Measurements from ENCODE around the gene GRP. TPM values are rescaled to one million over a fixed set of nuclear protein-coding genes. Genes with fewer than 3 reads are reported as not detected.

GRP gene
- total RNA-seq, 3 donors from 2014 or later (not counting 1 experiment from before 2014, with no cell fraction given): not detected

- H3K4me3 Mint-ChIP-seq: peak overlapping the region; percentile 21
- H3K4me1 ChIP-seq (ENCODE audit: control insufficient read depth, insufficient read depth, low read length): peaks cover 15% of the 10 kb centered on the region
Observed at GRCh38 chr18:59266886-59267502, 47.0 kb downstream of the GRP start.

GRCh38 chr18:59267503-59268126 is 47.7 kb downstream of the GRP start:
- peaks cover 6 to 12% of the 10 kb centered on the region in 2 donors for H3K4me1 Mint-ChIP-seq
- no peak overlapping the region for H3K27ac Mint-ChIP-seq
- no peak for DNase-seq
- no peak for ATAC-seq
- H3K4me3 Mint-ChIP-seq: peak overlapping the region; percentile 21
- 4% methylated on average over 41 of the region's 41 CpGs for WGBS (ENCODE audit: insufficient coverage)
- no peaks in the 10 kb centered on the region for H3K36me3 ChIP-seq (ENCODE audit: control insufficient read depth, insufficient read depth, low read length)
- TF ChIP-seq CTCF (IDR thresholded peaks at IDR 0.05): no peak
- H3K9me3 ChIP-seq (ENCODE audit: control insufficient read depth, insufficient read depth, low read length): no peaks in the 10 kb centered on the region
- H3K9me3 Mint-ChIP-seq: no peaks in the 10 kb centered on the region
- peaks cover 64 to 76% of the 10 kb centered on the region in 2 donors for H3K27me3 Mint-ChIP-seq (ENCODE audit: low read depth in 2 of 2)
- no peak overlapping the region for H3K27ac ChIP-seq (ENCODE audit: low read length)
- no peak overlapping the region for H3K4me3 ChIP-seq (ENCODE audit: low read length)
- peaks cover 70% of the 10 kb centered on the region for H3K27me3 ChIP-seq (ENCODE audit: control insufficient read depth, insufficient read depth, low read length)
- peaks cover 18% of the 10 kb centered on the region for H3K4me1 ChIP-seq (ENCODE audit: control insufficient read depth, insufficient read depth, low read length)
- no peaks in the 10 kb centered on the region for H3K36me3 Mint-ChIP-seq
- intact Hi-C loops (cut with micrococcal nuclease): no loop called here

More at GRCh38 chr18:59266886-59267502, 47.0 kb downstream of the GRP start:
- no peak for ATAC-seq
- no peak for DNase-seq
- Histone ChIP-seq H3K9me3 (ENCODE audit: control insufficient read depth, insufficient read depth, low read length) (no peaks in the 10 kb centered on the region), H3K36me3 (ENCODE audit: control insufficient read depth, insufficient read depth, low read length) (no peaks in the 10 kb centered on the region), H3K4me3 (ENCODE audit: low read length) (no peak overlapping the region), H3K27ac (ENCODE audit: low read length) (no peak overlapping the region), H3K27me3 (ENCODE audit: control insufficient read depth, insufficient read depth, low read length) (peaks cover 68% of the 10 kb centered on the region)
- peaks cover 6 to 12% of the 10 kb centered on the region in 2 donors for H3K4me1 Mint-ChIP-seq
- no peaks in the 10 kb centered on the region for H3K36me3 Mint-ChIP-seq
- intact Hi-C loops (cut with micrococcal nuclease): no loop called here
- peaks cover 64 to 76% of the 10 kb centered on the region in 2 donors for H3K27me3 Mint-ChIP-seq (ENCODE audit: low read depth in 2 of 2)
- TF ChIP-seq CTCF (IDR thresholded peaks at IDR 0.05): no peak
- H3K27ac Mint-ChIP-seq: no peak overlapping the region
- no peaks in the 10 kb centered on the region for H3K9me3 Mint-ChIP-seq
- 20% methylated on average over 9 of the region's 10 CpGs for WGBS (ENCODE audit: insufficient coverage)

- Mint-ChIP-seq H3K36me3 (no peaks in the 10 kb centered on the region), H3K9me3 (no peaks in the 10 kb centered on the region), H3K4me3 (no peak overlapping the region), H3K27me3 (ENCODE audit: low read depth in 2 of 2) (peaks cover 61 to 69% of the 10 kb centered on the region in 2 donors), H3K4me1 (peaks cover 6 to 12% of the 10 kb centered on the region in 2 donors), H3K27ac (no peak overlapping the region)
- intact Hi-C loops (cut with micrococcal nuclease): no loop called here
- H3K4me3 ChIP-seq (ENCODE audit: low read length): no peak overlapping the region
- WGBS (ENCODE audit: insufficient coverage): 10% methylated on average over 28 of the region's 28 CpGs
- no peaks in the 10 kb centered on the region for H3K9me3 ChIP-seq (ENCODE audit: control insufficient read depth, insufficient read depth, low read length)
- no peak for DNase-seq
- H3K27me3 ChIP-seq (ENCODE audit: control insufficient read depth, insufficient read depth, low read length): peaks cover 68% of the 10 kb centered on the region
- no peak overlapping the region for H3K27ac ChIP-seq (ENCODE audit: low read length)
- TF ChIP-seq CTCF (IDR thresholded peaks at IDR 0.05): no peak
- ATAC-seq: no peak
- no peaks in the 10 kb centered on the region for H3K36me3 ChIP-seq (ENCODE audit: control insufficient read depth, insufficient read depth, low read length)
- peaks cover 19% of the 10 kb centered on the region for H3K4me1 ChIP-seq (ENCODE audit: control insufficient read depth, insufficient read depth, low read length)
Observed at GRCh38 chr18:59268127-59268720, 48.3 kb downstream of the GRP start.
